MM.1S (cell line): ENCODE measurements around the gene OSTM1.

ENCODE experiments used
- CTCF ChIP-seq: fragments of 300-600 bp; sonication (generic); IDR thresholded peaks from 2 replicates; pipeline ENCODE4 v1.5.1; 2016; ENCODE audit warnings: antibody characterized with exemption, low read length, mixed read lengths
- EZH2 ChIP-seq: fragments of 300-600 bp; sonication (generic); optimal IDR thresholded peaks from 2 replicates; pipeline ENCODE3; 2017; ENCODE audit warnings: low read depth, mild to moderate bottlenecking, antibody characterized with exemption, low read length, mixed read lengths

- TF ChIP-seq CTCF (no peak), EZH2 (no peak)
Observed at GRCh38 chr6:108080010-108080780, 5.7 kb upstream of the OSTM1 start.
